Activated naive CD8-positive, alpha-beta T cell treated with anti-CD3 and anti-CD28 coated beads, Interleukin-2, amount 10 ng/mL, durations not matched to agents 7 days and 5 days (primary cell): ENCODE results near the gene RIT1. TPM values are rescaled to one million over a fixed set of nuclear protein-coding genes. Genes with fewer than 3 reads are reported as not detected.

Experiments used
- ATAC-seq: fragments of 150-1000 bp; cut with Tn5 transposase; one replicate; pipeline ENCODE4 v1.10.0; 2021; ENCODE audit warnings: low read depth, moderate library complexity
- POLR2A ChIA-PET: fragments of 350-600 bp; sonication (Branson Sonifier 250); formaldehyde crosslinking; loops from one replicate; lab custom pipeline; 2021; ENCODE audit warnings: antibody characterized with exemption; lab: Charles Lee
- DNase-seq: peaks from one replicate; pipeline ENCODE4 v3.0.0; 2021
- H3K27ac Mint-ChIP-seq: one replicate; pipeline ENCODE4 v1.8.0; 2022; ENCODE audit warnings: mild to moderate bottlenecking, mixed read lengths
- H3K27me3 Mint-ChIP-seq: one replicate; pipeline ENCODE4 v1.8.0; 2022; ENCODE audit warnings: mild to moderate bottlenecking, moderate library complexity, mixed read lengths
- H3K36me3 Mint-ChIP-seq: one replicate; pipeline ENCODE4 v1.8.0; 2021; ENCODE audit warnings: mild to moderate bottlenecking, mixed read lengths
- H3K4me1 Mint-ChIP-seq: one replicate; pipeline ENCODE4 v1.8.0; 2021; ENCODE audit warnings: mixed read lengths
- H3K4me3 Mint-ChIP-seq: one replicate; pipeline ENCODE4 v1.8.0; 2022; ENCODE audit warnings: mild to moderate bottlenecking, moderate library complexity, mixed read lengths
- H3K9me3 Mint-ChIP-seq: one replicate; pipeline ENCODE4 v1.8.0; 2021; ENCODE audit warnings: mixed read lengths
- total RNA-seq, 2 experiments: library from RNA; stranded (reverse); gene quantifications; one replicate each; pipeline ENCODE4 v1.2.3, GENCODE V29; 2021

Gene RIT1
- total RNA-seq, 2 experiments from 2014 or later = 31.3 to 32.8 TPM

DNA sequence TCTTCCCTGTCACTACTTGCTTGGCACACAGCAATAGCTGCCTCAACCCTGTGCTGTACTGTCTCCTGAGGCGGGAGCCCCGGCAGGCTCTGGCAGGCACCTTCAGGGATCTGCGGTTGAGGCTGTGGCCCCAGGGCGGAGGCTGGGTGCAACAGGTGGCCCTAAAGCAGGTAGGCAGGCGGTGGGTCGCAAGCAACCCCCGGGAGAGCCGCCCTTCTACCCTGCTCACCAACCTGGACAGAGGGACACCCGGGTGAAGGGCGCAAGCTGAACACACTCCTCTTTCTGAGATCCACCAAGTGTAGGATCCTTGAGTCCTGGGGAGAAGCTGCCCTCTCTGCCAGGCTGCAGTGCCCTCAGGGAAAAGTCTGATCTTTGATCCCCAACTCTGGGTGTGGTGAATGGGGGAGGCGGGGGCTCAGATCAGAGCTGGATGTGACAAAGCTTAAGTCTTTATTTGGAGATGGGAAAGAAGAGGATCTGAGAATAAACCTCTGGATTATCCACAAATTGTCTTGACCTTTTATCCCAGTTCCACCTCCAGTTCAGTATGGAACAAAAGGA is 31.5 kb upstream of the RIT1 start:
- no peak overlapping the region for H3K4me3 Mint-ChIP-seq
- H3K36me3 Mint-ChIP-seq = peaks cover 14% of the 10 kb centered on the region
- H3K9me3 Mint-ChIP-seq = no peaks in the 10 kb centered on the region
- H3K27ac Mint-ChIP-seq = peak overlapping the region; percentile 89
- H3K4me1 Mint-ChIP-seq = peaks cover 53% of the 10 kb centered on the region
- POLR2A ChIA-PET = interaction anchor here (0.8 to 7.5 kb wide), 4 partner anchors 9 to 47 kb away, joined by 3 to 105 read pairs (median 7); partner anchors contain the start of genes ARHGEF2 and KHDC4
- no peaks in the 10 kb centered on the region for H3K27me3 Mint-ChIP-seq
- no peak for DNase-seq
- ATAC-seq = no peak

DNA sequence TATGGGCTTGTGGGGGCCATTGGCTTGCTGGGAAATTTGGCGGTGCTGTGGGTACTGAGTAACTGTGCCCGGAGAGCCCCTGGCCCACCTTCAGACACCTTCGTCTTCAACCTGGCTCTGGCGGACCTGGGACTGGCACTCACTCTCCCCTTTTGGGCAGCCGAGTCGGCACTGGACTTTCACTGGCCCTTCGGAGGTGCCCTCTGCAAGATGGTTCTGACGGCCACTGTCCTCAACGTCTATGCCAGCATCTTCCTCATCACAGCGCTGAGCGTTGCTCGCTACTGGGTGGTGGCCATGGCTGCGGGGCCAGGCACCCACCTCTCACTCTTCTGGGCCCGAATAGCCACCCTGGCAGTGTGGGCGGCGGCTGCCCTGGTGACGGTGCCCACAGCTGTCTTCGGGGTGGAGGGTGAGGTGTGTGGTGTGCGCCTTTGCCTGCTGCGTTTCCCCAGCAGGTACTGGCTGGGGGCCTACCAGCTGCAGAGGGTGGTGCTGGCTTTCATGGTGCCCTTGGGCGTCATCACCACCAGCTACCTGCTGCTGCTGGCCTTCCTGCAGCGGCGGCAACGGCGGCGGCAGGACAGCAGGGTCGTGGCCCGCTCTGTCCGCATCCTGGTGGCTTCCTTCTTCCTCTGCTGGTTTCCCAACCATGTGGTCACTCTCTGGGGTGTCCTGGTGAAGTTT is 30.8 kb upstream of the RIT1 start:
- POLR2A ChIA-PET = interaction anchor here (0.8 to 7.5 kb wide), 4 partner anchors 8 to 47 kb away, joined by 3 to 105 read pairs (median 7); partner anchors contain the start of genes ARHGEF2 and KHDC4
- H3K36me3 Mint-ChIP-seq = peaks cover 12% of the 10 kb centered on the region
- peaks cover 49% of the 10 kb centered on the region for H3K4me1 Mint-ChIP-seq
- ATAC-seq (no peak), DNase-seq (no peak)
- no peak overlapping the region for H3K4me3 Mint-ChIP-seq
- no peaks in the 10 kb centered on the region for H3K27me3 Mint-ChIP-seq
- no peaks in the 10 kb centered on the region for H3K9me3 Mint-ChIP-seq
- H3K27ac Mint-ChIP-seq = peak overlapping the region; percentile 89

DNA sequence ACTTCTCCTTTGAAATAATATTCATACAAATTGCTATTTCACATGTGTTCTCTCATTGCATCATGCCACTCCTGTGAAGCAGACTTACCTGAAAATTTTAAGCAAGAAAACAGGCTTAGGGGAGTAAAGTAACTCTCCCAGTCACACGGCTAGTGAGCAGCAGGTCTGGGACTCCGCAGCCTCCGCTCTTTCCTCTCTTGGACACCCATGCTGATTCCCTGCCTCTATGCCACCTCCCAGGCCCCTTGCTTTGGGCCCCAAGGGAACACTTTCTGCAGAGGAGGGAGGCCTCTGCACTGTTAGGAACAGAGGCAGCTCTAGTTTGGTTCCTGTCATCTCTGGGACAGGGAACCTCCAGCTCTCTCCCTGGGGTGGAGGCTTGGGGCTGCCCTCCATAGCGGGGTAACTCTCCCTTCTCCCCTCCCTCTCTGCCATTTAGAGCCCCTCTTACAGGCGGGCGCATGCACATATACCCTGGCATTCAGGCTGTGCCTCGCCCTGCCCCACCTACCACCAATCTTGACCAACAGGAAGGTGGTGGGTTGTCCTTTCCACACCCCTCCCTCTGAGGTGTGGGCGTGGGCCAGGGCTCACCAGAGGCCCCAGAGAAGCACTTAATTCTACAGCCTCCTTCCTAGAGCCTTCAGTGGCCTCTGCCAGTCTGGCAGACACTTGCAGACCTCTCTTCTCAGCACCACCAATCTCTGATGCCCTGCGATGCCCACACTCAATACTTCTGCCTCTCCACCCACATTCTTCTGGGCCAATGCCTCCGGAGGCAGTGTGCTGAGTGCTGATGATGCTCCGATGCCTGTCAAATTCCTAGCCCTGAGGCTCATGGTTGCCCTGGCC is 30.1 kb upstream of the RIT1 start, which contains the start of gene RXFP4:
Gene RXFP4, plus strand, starts transcription at position 646 of the 852 bp plus-strand sequence. Its CDS starts 72 bp downstream, at position 718.
- H3K27ac Mint-ChIP-seq = peak within 1 kb of the TSS; percentile 89
- no peak for DNase-seq
- H3K4me3 Mint-ChIP-seq = peak within 1 kb of the TSS; percentile 45
- H3K4me1 Mint-ChIP-seq = peaks cover 42% of the 10 kb centered on the region
- POLR2A ChIA-PET = interaction anchor here (7.5 kb wide), 1 partner anchor 37 kb away, joined by 105 read pairs; the partner anchor contains the start of gene ARHGEF2
- no peaks in the 10 kb centered on the region for H3K27me3 Mint-ChIP-seq
- H3K9me3 Mint-ChIP-seq = no peaks in the 10 kb centered on the region
- peaks cover 6% of the 10 kb centered on the region for H3K36me3 Mint-ChIP-seq
- peak; percentile 6 for ATAC-seq

DNA sequence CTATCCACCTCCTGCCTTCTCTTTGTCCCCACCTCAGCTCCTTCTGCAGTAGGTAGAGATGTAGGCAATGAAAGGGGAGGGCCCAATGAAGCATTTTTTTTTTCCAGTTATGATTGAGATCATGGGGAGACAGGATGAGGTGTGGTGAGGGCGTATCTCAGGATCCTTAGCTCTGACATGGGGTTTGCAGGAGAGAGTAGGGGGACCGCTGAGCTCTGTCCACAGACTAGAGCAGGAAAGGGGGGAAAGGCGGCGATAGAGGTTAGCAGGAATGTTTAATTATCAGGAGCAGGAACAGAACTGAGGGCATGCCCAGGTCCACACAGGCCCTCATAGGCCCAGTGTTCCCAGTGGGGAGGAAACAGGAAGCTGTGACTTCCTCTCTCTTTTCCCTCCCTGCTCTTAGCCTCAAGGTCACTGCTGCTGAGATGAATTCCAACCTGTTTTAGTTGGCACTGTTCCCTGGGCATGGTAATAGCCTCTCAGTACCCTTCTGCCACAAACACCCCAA is 29.4 kb upstream of the RIT1 start:
- POLR2A ChIA-PET = interaction anchor here (0.6 to 7.5 kb wide), 3 partner anchors 18 to 561 kb away, joined by 4 to 105 read pairs (median 5); partner anchors contain the start of gene ARHGEF2
- DNase-seq = no peak
- ATAC-seq = peak; percentile 21
- H3K27ac Mint-ChIP-seq = peak overlapping the region; percentile 89
- peaks cover 4% of the 10 kb centered on the region for H3K36me3 Mint-ChIP-seq
- H3K4me3 Mint-ChIP-seq = peak overlapping the region; percentile 45
- no peaks in the 10 kb centered on the region for H3K27me3 Mint-ChIP-seq
- no peaks in the 10 kb centered on the region for H3K9me3 Mint-ChIP-seq
- H3K4me1 Mint-ChIP-seq = peaks cover 38% of the 10 kb centered on the region

DNA sequence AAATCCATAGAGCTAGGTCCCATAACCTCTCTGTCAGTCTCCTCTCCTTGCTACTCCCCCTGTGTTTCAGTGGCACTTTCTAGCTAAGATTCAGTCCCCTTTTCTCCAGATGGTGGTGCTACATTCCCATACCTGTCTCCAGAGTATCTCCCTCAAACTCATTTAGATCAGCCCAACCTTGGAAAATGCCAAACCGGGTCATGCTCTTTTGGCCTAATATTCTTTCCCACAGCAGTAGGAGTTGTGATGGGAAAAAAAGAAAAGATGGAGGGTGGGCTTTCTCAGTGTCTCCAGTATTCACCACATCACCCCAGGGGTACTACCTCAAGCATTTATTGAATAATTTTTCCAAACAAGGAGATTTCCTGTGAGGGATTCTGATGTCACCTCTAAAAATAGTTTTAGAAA is 27.1 kb upstream of the RIT1 start:
- H3K27ac Mint-ChIP-seq = no peak overlapping the region
- H3K36me3 Mint-ChIP-seq = no peaks in the 10 kb centered on the region
- peaks cover 29% of the 10 kb centered on the region for H3K4me1 Mint-ChIP-seq
- H3K9me3 Mint-ChIP-seq = no peaks in the 10 kb centered on the region
- POLR2A ChIA-PET = interaction anchor here (0.6 to 2.4 kb wide), 7 partner anchors 8 to 128 kb away, joined by 3 to 17 read pairs (median 4); partner anchors contain the start of gene ARHGEF2
- no peak overlapping the region for H3K4me3 Mint-ChIP-seq
- ATAC-seq (peak; percentile 11), DNase-seq (no peak)
- no peaks in the 10 kb centered on the region for H3K27me3 Mint-ChIP-seq

DNA sequence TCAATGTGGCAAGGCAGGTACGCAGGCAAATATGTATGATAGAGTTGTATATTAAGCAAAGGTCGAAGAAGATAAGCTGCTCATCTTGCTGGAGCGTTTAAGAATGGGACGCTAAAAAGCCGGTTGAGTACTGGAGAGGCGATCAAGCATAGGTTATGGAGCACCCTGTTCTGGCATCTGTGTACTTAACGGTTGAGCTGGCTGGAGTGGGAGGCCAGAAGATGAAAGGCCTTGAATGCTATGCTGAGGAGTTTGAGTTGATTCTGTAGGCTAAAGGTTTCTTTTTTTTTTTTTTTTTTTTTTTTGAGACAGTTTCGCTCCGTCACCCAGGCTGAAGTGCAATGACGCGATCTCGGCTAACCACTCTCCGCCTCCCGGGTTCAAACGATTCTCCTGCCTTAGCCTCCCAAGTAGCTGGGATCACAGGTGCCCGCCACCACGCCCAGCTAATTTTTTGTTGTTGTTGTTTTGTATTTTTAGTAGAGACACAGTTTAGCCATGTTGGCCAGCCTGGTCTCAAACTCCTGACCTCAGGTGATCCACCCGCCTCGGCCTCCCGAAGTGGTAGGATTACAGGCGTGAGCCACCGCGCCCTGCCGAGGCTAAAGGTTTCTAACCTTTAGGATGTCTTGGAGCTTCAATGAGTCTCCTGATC is 23.9 kb upstream of the RIT1 start:
- POLR2A ChIA-PET = interaction anchor here (0.5 to 3.2 kb wide), 26 partner anchors 10 to 1198 kb away, joined by 3 to 58 read pairs (median 4); partner anchors contain the start of genes ARHGEF2, MEF2D, SMG5 and SSR2
- no peak for ATAC-seq
- Mint-ChIP-seq H3K27ac (no peak overlapping the region), H3K4me3 (no peak overlapping the region), H3K27me3 (no peaks in the 10 kb centered on the region), H3K9me3 (no peaks in the 10 kb centered on the region), H3K4me1 (peaks cover 25% of the 10 kb centered on the region), H3K36me3 (peaks cover 22% of the 10 kb centered on the region)
- DNase-seq = no peak

DNA sequence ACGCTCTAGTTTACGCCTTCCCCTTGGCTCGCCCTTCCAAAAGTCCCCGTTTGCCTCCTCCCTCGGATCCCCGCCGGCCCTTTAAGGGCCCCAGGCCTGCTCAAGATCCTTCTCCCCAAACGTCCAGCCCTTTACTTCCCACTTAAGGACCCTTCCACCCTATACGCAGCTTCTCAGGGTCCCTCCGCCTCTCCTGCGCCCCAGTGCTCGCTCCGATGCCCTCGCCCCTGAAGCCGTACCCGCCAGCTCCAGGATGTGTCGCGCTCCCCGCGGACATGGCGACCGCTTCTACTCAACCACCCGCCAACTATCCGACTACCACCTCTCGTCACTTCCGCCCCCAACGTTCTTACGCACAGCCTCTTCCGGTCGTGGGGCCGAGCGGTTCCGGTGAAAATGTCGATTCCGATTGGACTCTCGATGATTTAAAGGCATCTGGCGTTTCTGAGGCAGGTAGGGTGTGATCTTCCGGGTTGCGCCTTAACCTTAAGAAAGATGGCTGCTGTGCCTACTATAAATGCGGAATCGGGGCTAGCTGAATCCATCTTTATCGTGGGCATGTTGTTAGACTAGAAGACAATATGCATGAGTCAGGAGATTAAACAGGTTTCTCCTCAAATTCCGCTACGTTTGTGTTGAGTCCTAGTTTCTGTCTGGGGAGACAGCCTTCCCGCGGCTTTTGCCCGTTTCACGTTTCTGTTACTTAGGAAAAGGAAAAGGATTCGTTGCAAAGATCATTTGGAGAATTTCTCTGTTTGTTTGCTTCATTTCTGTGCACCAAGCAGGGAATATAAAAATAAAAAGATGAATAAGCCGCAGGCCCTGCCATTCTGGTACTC is 23.2 kb upstream of the RIT1 start, which contains the start of gene KHDC4:
Gene KHDC4, minus strand, starts transcription at position 317 of the 839 bp plus-strand sequence. Its CDS starts 40 bp downstream, at position 277.
- Mint-ChIP-seq H3K36me3 (peaks cover 26% of the 10 kb centered on the region), H3K27ac (no peak within 1 kb of the TSS), H3K4me1 (peaks cover 28% of the 10 kb centered on the region), H3K27me3 (no peaks in the 10 kb centered on the region), H3K9me3 (no peaks in the 10 kb centered on the region), H3K4me3 (no peak within 1 kb of the TSS)
- POLR2A ChIA-PET = interaction anchor here (0.5 to 3.2 kb wide), 34 partner anchors 8 to 1197 kb away, joined by 3 to 58 read pairs (median 4); partner anchors contain the start of genes ARHGEF2, MEF2D, SMG5 and SSR2
- DNase-seq = peak; percentile 88
- ATAC-seq = peak; percentile 97

DNA sequence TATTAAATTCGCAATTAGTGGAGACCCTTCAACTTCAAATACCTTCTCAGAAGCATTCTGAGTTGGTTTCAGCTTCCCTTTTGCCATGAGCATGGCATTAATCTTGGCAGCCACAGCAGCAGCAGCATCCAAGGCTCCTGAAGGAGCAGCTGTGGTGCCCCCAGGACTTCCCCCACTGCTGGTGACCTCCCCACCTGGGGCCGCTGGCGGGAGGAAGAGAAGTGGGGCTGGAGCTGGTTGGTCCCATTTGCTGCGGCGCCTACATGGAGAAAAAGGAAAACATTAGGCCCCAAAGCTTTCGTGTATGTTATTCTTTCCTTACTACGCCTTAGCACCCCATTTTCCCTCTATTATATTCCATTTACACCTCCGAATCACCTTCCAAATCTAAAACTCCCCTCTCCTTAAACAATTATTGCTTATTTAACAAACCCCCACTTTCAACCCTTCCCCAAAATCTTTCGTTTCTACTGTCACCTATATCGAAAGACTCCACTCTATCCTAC is 22.5 kb upstream of the RIT1 start:
- no peak for ATAC-seq
- H3K36me3 Mint-ChIP-seq = peaks cover 30% of the 10 kb centered on the region
- no peak overlapping the region for H3K4me3 Mint-ChIP-seq
- no peaks in the 10 kb centered on the region for H3K27me3 Mint-ChIP-seq
- no peak for DNase-seq
- no peaks in the 10 kb centered on the region for H3K9me3 Mint-ChIP-seq
- peaks cover 28% of the 10 kb centered on the region for H3K4me1 Mint-ChIP-seq
- POLR2A ChIA-PET = interaction anchor here (0.6 to 3.2 kb wide), 25 partner anchors 9 to 348 kb away, joined by 3 to 58 read pairs (median 4); partner anchors contain the start of genes ARHGEF2, SMG5, SSR2 and SYT11
- no peak overlapping the region for H3K27ac Mint-ChIP-seq

DNA sequence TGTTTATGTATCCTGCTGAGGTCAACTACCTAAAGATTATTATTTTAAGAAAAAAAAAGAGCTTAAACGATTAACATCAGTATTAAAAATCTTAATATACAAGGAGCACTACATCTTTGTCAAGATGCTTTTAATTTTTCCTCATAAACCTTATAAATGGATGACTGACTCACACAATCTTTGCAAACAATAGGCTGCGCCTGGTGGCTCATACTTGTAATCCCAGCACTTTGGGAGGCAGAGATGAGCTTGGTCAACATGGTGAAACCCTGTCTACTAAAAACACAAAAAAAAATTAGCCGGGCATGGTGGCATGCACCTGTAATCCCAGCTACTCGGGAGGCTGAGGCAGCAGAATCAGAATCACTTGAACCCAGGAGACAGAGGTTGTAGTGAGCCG is 21.3 kb upstream of the RIT1 start:
- Mint-ChIP-seq H3K27me3 (no peaks in the 10 kb centered on the region), H3K4me1 (peaks cover 24% of the 10 kb centered on the region), H3K27ac (peak overlapping the region; percentile 51), H3K36me3 (peaks cover 36% of the 10 kb centered on the region), H3K4me3 (peak overlapping the region; percentile 77), H3K9me3 (no peaks in the 10 kb centered on the region)
- DNase-seq (no peak), ATAC-seq (no peak)
- POLR2A ChIA-PET = interaction anchor here (0.5 to 1.7 kb wide), 6 partner anchors 9 to 355 kb away, joined by 3 to 4 read pairs (median 3); partner anchors contain the start of genes GON4L and RIT1

DNA sequence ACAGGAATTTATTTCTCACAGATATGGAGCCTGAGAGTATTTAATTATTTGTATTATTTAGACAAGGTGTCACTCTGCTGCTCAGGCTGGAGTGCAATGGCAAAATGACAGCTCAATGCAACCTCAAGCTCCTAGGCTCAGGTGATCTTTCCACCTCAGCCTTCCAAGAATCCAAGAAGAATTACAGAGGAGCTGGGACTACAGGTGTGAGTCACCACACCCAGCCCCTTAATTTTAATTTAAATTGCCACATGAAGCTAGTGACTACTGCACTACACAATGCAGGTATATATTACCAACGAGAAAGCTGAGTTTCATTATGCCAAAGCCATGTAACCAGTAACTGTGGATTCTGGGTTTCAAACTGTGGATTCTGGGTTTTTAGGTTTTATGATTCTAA is 20.9 kb upstream of the RIT1 start:
- POLR2A ChIA-PET = interaction anchor here (0.5 to 1.7 kb wide), 7 partner anchors 8 to 356 kb away, joined by 3 to 4 read pairs (median 3); partner anchors contain the start of genes GON4L and RIT1
- Mint-ChIP-seq H3K36me3 (peaks cover 39% of the 10 kb centered on the region), H3K4me3 (peak overlapping the region; percentile 77), H3K27me3 (no peaks in the 10 kb centered on the region), H3K27ac (peak overlapping the region; percentile 51), H3K4me1 (peaks cover 27% of the 10 kb centered on the region), H3K9me3 (no peaks in the 10 kb centered on the region)
- DNase-seq (no peak), ATAC-seq (no peak)
